GM19395 (cell line): Measurements from ENCODE around the gene PTH2R.

Experiments
- ATAC-seq: cut with Tn5 transposase; IDR thresholded peaks from one replicate; pipeline ENCODE4 v1.9.1; 2021; ENCODE audit warnings: mild to moderate bottlenecking, moderate library complexity; ENCODE audit not compliant: unreplicated experiment

PTH2R gene

DNA sequence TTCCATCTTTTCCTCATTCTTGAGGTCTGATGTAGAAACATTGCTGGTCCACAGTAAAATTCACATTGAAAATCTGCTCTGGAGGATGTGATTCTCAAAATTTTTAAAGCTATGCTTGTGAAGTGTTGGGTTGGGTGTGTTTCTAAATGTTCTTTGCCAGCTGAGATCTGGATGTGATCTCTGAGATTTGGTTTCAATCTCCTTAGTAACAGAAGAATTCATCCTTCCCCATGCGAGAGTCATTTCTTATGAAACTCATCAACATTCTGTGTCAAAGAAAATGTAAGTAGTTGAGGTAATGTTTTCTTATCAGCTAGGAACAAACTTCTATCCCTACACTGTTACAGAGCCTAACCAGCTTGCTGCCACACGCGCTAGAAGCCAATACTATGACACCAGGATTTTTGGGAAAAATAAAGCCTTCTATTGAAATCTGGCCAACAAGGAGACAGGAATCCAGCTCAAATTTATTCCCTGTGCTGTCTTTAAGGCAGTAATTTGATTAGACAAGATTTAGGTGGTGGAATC is 134.9 kb downstream of the PTH2R start:
- ATAC-seq: no peak

GRCh38 chr2:208541989-208542464 is 135.4 kb downstream of the PTH2R start:
- no peak for ATAC-seq

- ATAC-seq: no peak
These were observed 136.0 kb downstream of the PTH2R start for GRCh38 chr2:208542465-208543041.
